B cell (primary cell): ENCODE measurements around the gene WDR33. TPM values are rescaled to one million over a fixed set of nuclear protein-coding genes. Genes with fewer than 3 reads are reported as not detected.

Experiments
- ATAC-seq: fragments of 200-7000 bp; cut with Tn5 transposase; one replicate; pipeline ENCODE4 v1.10.0; 2021; ENCODE audit warnings: low read depth, mild to moderate bottlenecking, moderate number of reproducible peaks, moderate library complexity
- CTCF ChIA-PET: fragments of 350-600 bp; sonication (Branson Sonifier 250); formaldehyde crosslinking; loops from one replicate; lab custom pipeline; 2021; ENCODE audit warnings: antibody characterized with exemption, inconsistent platforms; lab: Charles Lee
- POLR2A ChIA-PET: fragments of 350-600 bp; sonication (Branson Sonifier 250); formaldehyde crosslinking; loops from one replicate; lab custom pipeline; 2021; ENCODE audit warnings: antibody characterized with exemption; lab: Charles Lee
- DNase-seq: peaks from one replicate; pipeline ENCODE4 v3.0.0; 2013
- H2AFZ ChIP-seq: 2 replicates; pipeline ENCODE4 v1.6.1; 2012; ENCODE audit warnings: mild to moderate bottlenecking, low read depth, low read length; ENCODE audit not compliant: insufficient read depth, poor library complexity, severe bottlenecking
- H3K27ac ChIP-seq, 2 donors: 1 replicate in 1 of 2; 2 replicates in 1 of 2; pipeline ENCODE4 v1.5.1; 2012 to 2013; ENCODE audit warnings: low read length in 2 of 2, mild to moderate bottlenecking in 2 of 2, moderate library complexity in 1 of 2
- H3K27me3 ChIP-seq, 4 experiments: fragments of 200-600 bp in 1 of 4; sonication (generic) in 1 of 4; replicated peaks in 1 of 4; 1 replicate in 2 of 4; 2 replicates in 2 of 4; pipeline versions ENCODE4 v1.6.1 to v1.7.0; 2013 to 2016; ENCODE audit warnings: low read length in 3 of 4, mild to moderate bottlenecking in 2 of 4, mixed read lengths in 1 of 4, moderate library complexity in 1 of 4; ENCODE audit not compliant: insufficient read depth in 4 of 4, control insufficient read depth in 3 of 4; ENCODE audit errors: control extremely low read depth in 1 of 4
- H3K36me3 ChIP-seq, 2 experiments: replicated peaks in 1 of 2; 1 replicate in 1 of 2; 2 replicates in 1 of 2; pipeline versions ENCODE4 v1.6.1 to v1.7.1; 2013; ENCODE audit warnings: low read length in 1 of 2; ENCODE audit not compliant: insufficient read depth in 2 of 2, control insufficient read depth in 1 of 2; ENCODE audit errors: control extremely low read depth in 1 of 2, extremely low read depth in 1 of 2
- H3K4me1 ChIP-seq, 2 donors: fragments of 200-600 bp in 1 of 2; sonication (generic) in 1 of 2; 1 replicate in 1 of 2; 2 replicates in 1 of 2; pipeline versions ENCODE4 v1.5.1 to v1.6.1; 2013 to 2017; ENCODE audit warnings: low read length in 2 of 2; ENCODE audit not compliant: control insufficient read depth in 2 of 2, insufficient read depth in 2 of 2
- H3K4me2 ChIP-seq: replicated peaks from 2 replicates; pipeline ENCODE3; 2012; ENCODE audit warnings: mild to moderate bottlenecking, low read depth, low read length; ENCODE audit not compliant: poor library complexity, severe bottlenecking
- H3K4me3 ChIP-seq, 5 experiments: fragments of 200-600 bp in 1 of 5; sonication (generic) in 1 of 5; 1 replicate in 3 of 5; 2 replicates in 2 of 5; pipeline versions ENCODE4 v1.5.1 to v1.7.0; 2011 to 2016; ENCODE audit warnings: low read length in 4 of 5, mild to moderate bottlenecking in 4 of 5, low read depth in 2 of 5, control low read depth in 1 of 5, moderate library complexity in 1 of 5; ENCODE audit not compliant: insufficient read depth in 1 of 5; ENCODE audit errors: control extremely low read depth in 1 of 5, extremely low read depth in 1 of 5
- H3K79me2 ChIP-seq: fragments of 200-600 bp; sonication (generic); one replicate; pipeline ENCODE4 v1.6.0; 2016; ENCODE audit warnings: low read length; ENCODE audit not compliant: control insufficient read depth, insufficient read depth
- H3K9ac ChIP-seq: fragments of 200-600 bp; sonication (generic); 2 replicates; pipeline ENCODE4 v1.6.1; 2017; ENCODE audit warnings: mild to moderate bottlenecking, low read length, moderate library complexity
- H3K9me3 ChIP-seq, 3 donors: one replicate each; pipeline versions ENCODE4 v1.6.1 to v1.7.1; 2013; ENCODE audit warnings: low read length in 2 of 3; ENCODE audit not compliant: control insufficient read depth in 2 of 3, insufficient read depth in 1 of 3; ENCODE audit errors: control extremely low read depth in 1 of 3
- H4K20me1 ChIP-seq: 2 replicates; pipeline ENCODE4 v1.6.0; 2012; ENCODE audit warnings: mild to moderate bottlenecking, low read length; ENCODE audit not compliant: insufficient read depth, control insufficient read depth, poor library complexity, severe bottlenecking
- H3K27ac Mint-ChIP-seq: one replicate; pipeline ENCODE4 v1.8.0; 2021; ENCODE audit warnings: mixed read lengths
- H3K27me3 Mint-ChIP-seq: one replicate; pipeline ENCODE4 v1.8.0; 2021; ENCODE audit warnings: mixed read lengths
- H3K4me1 Mint-ChIP-seq: one replicate; pipeline ENCODE4 v1.8.0; 2021; ENCODE audit warnings: mixed read lengths
- H3K4me3 Mint-ChIP-seq: one replicate; pipeline ENCODE4 v1.8.0; 2021; ENCODE audit warnings: mixed read lengths
- H3K9me3 Mint-ChIP-seq: one replicate; pipeline ENCODE4 v1.8.0; 2022; ENCODE audit warnings: mixed read lengths; ENCODE audit not compliant: insufficient read depth
- EZH2 ChIP-seq: IDR thresholded peaks from 2 replicates; pipeline ENCODE4 v1.6.1; 2012; ENCODE audit warnings: borderline replicate concordance, low read depth, mild to moderate bottlenecking, moderate library complexity, low read length; ENCODE audit not compliant: insufficient read depth, poor library complexity, severe bottlenecking
- WGBS: methylation state at CpG from one replicate; pipeline ENCODE4 v1.1.5; 2013; ENCODE audit warnings: missing lambda C conversion rate; ENCODE audit not compliant: insufficient coverage; 5-methylcytosine and 5-hydroxymethylcytosine counted together
- intact Hi-C: fragments of 100-400 bp; cut with micrococcal nuclease; formaldehyde crosslinking; loops from one replicate; pipeline ENCODE4 v1.10.0; 2022
- polyA plus RNA-seq: library from polyadenylated mRNA; depleted of rRNA; stranded (reverse); fragments of >200 nt; gene quantifications from 2 replicates; pipeline ENCODE4 v1.2.3, GENCODE V29; 2012
- total RNA-seq, 2 donors: library from RNA; stranded (reverse); fragments of 120-200 nt in 1 of 2; gene quantifications; 1 replicate in 1 of 2; 2 replicates in 1 of 2; pipeline versions ENCODE4 v1.2.3 to v1.2.4, GENCODE V29; 2013 to 2022
- TF ChIP-seq, protein P1 (sequence below): fragments of 200-600 bp; IDR thresholded peaks from one replicate; pipeline ENCODE4 v1.8.0; 2022; ENCODE audit warnings: antibody characterized with exemption, mild to moderate bottlenecking

The WDR33 gene
- total and polyA plus RNA-seq, 2 donors (not counting 1 experiment from before 2014, with no cell fraction given) = 17.2 to 101 TPM

- Histone ChIP-seq H3K79me2 (peaks cover 7% of the 10 kb centered on the region), H4K20me1 (no peaks in the 10 kb centered on the region), H3K4me2 (no peak overlapping the region), H3K9ac (no peak overlapping the region), H3K27me3 (no peaks in the 10 kb centered on the region), H3K36me3 (peaks cover 3 to 31% of the 10 kb centered on the region in 2 experiments), H2AFZ (no peak overlapping the region), H3K27ac (no peak overlapping the region), H3K9me3 (no peaks in the 10 kb centered on the region), H3K4me3 (no peak overlapping the region), H3K4me1 (no peaks in the 10 kb centered on the region)
- ATAC-seq = no peak
- no peak overlapping the region for H3K27ac Mint-ChIP-seq
- 97% methylated on average over 21 of the region's 25 CpGs for WGBS
- H3K9me3 Mint-ChIP-seq = no peaks in the 10 kb centered on the region
- H3K4me3 Mint-ChIP-seq = no peak overlapping the region
- POLR2A ChIA-PET = no interaction called here
- no peak for DNase-seq
- CTCF ChIA-PET = no interaction called here
- TF ChIP-seq, protein P1, sequence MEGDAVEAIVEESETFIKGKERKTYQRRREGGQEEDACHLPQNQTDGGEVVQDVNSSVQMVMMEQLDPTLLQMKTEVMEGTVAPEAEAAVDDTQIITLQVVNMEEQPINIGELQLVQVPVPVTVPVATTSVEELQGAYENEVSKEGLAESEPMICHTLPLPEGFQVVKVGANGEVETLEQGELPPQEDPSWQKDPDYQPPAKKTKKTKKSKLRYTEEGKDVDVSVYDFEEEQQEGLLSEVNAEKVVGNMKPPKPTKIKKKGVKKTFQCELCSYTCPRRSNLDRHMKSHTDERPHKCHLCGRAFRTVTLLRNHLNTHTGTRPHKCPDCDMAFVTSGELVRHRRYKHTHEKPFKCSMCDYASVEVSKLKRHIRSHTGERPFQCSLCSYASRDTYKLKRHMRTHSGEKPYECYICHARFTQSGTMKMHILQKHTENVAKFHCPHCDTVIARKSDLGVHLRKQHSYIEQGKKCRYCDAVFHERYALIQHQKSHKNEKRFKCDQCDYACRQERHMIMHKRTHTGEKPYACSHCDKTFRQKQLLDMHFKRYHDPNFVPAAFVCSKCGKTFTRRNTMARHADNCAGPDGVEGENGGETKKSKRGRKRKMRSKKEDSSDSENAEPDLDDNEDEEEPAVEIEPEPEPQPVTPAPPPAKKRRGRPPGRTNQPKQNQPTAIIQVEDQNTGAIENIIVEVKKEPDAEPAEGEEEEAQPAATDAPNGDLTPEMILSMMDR = no peak
- TF ChIP-seq EZH2 = no peak
- H3K4me1 Mint-ChIP-seq = no peaks in the 10 kb centered on the region
- no peaks in the 10 kb centered on the region for H3K27me3 Mint-ChIP-seq
- intact Hi-C loops = no loop called here
These were observed 97.4 kb downstream of the WDR33 start for GRCh38 chr2:127713562-127713961.

DNA sequence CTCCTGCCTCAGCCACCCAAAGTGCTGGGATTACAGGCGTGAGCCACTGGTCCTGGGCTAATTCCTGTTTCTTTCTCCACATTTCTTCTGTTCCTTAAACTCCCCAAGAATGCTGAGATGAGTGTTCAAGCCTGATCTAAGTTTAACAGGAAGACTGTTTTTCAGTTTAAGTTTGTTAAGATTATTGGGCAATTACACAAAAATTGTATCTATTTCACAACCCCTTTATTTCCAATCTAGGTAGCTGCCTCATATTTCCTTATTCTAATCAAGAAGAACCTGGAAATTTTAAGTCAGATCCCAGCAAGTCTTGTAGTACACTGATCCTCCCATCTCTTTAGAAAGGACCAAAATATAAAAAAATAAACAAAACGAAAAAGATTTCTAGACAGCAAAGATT is 98.0 kb downstream of the WDR33 start:
- H3K79me2 ChIP-seq = peaks cover 12% of the 10 kb centered on the region

More for the DNA sequence above, 98.0 kb downstream of the WDR33 start:
- H3K27me3 Mint-ChIP-seq = no peaks in the 10 kb centered on the region
- no peak overlapping the region for H3K9ac ChIP-seq
- DNase-seq = no peak
- TF ChIP-seq, protein P1 = no peak
- TF ChIP-seq EZH2 = no peak
- intact Hi-C loops = no loop called here
- H3K27ac ChIP-seq = no peak overlapping the region
- no peaks in the 10 kb centered on the region for H3K4me1 ChIP-seq
- H3K36me3 ChIP-seq = peaks cover 2 to 31% of the 10 kb centered on the region in 2 experiments
- ChIA-PET CTCF (no interaction called here), POLR2A (no interaction called here)
- no peak overlapping the region for H3K27ac Mint-ChIP-seq
- no peaks in the 10 kb centered on the region for H3K9me3 Mint-ChIP-seq
- no peaks in the 10 kb centered on the region for H3K4me1 Mint-ChIP-seq
- no peak overlapping the region for H3K4me3 Mint-ChIP-seq
- H3K27me3 ChIP-seq = no peaks in the 10 kb centered on the region
- H2AFZ ChIP-seq = no peak overlapping the region
- H3K4me2 ChIP-seq = no peak overlapping the region
- H3K9me3 ChIP-seq = no peaks in the 10 kb centered on the region
- H4K20me1 ChIP-seq = no peaks in the 10 kb centered on the region
- no peak for ATAC-seq
- H3K4me3 ChIP-seq = no peak overlapping the region
- WGBS = no CpG with 5 or more reads among the region's 2 CpGs
